ENCODE data around the gene GAGE12G.
"Not testable (repeated sequence)": the region's sequence is repeated elsewhere in the genome, so short reads cannot be mapped to it uniquely, and the experiment has no call there.

- not testable (repeated sequence) for TF ChIP-seq CTCF (conservative IDR thresholded peaks at IDR 0.05 in 1 of 2, IDR thresholded peaks at IDR 0.05 in 1 of 2; ENCODE audit: extremely low read depth in 1 of 2, insufficient read depth in 1 of 2, low read depth in 1 of 2, low read length in 2 of 2); EZH2 (IDR thresholded peaks at IDR 0.05; ENCODE audit: borderline replicate concordance, low read length)
Observed at GRCh38 chrX:49550989-49551388, 19.2 kb upstream of the GAGE12G start, which contains the start of gene GAGE12E.
